ENCODE data around the gene ZFP82.

Gene ZFP82

DNA sequence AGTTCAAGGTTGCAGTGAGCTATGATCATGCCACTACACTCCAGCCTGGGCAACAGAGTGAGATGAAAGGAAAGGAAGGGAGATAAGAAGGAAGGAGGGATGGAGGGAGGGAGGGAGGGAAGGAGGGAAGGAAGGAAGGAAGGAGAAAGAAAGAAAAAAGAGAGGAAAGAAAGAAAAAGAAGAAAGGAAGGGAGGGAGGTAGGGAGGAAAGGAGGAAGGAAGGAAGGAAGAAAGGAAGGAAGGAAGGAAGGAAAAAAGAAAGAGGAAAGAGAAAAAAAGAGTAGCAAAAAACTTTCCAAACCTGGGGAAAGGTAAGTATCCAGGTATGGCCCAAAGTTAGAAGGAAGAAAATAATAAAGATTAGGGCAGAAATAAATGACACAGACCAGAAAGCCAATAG, 46.6 kb downstream of the ZFP82 start:
- no peak for DNase-seq (ENCODE audit: low read depth)

DNA sequence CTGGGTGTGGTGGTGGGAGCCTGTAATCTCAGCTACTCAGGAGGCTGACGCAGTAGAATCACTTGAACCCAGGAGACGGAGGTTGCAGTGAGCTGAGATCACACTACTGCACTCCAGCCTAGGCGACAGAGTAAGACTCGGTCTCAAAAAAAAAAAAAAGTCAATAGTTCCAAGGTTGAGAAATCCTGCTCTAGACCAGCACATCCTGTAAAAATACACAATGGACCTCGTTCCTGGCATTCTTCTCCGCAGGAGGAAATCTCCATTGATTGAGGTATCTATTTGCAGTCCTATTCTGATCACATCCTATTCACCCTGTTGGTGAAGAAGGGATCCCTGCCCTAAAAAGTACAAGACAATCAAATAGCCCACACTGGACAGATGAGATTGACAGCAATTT, 54.6 kb downstream of the ZFP82 start:
- no peak for DNase-seq (ENCODE audit: low read depth)
